GM21390 (cell line): ENCODE results near the gene MKS1.

Experiments used
- ATAC-seq: cut with Tn5 transposase; IDR thresholded peaks from one replicate; pipeline ENCODE4 v1.9.1; 2021; ENCODE audit not compliant: unreplicated experiment

The MKS1 gene

DNA sequence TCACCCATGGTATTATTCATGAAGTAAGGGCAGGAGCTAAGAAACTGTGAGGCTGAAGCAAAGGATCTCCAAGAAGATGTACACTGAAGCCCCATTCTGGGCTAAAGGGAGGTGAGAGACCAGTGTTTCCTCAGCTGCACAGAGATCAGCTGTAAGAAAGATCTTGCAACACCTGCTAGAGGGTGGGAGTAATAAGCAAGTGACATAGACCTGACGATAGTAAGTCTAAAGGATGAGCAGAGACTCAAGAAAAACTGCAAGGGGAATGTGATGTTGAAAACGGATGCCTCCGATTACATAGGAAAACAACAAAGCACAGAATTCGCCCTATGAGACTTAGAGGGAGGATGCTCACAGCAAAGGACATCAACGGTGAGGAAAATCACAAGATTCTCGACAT is 52.4 kb downstream of the MKS1 start, which contains the start of gene OR4D2:
OR4D2 (plus strand) TSS at position 301 of the 400 bp plus-strand sequence. CDS start 2,674 bp downstream, outside the sequence.
- no peak for ATAC-seq

DNA sequence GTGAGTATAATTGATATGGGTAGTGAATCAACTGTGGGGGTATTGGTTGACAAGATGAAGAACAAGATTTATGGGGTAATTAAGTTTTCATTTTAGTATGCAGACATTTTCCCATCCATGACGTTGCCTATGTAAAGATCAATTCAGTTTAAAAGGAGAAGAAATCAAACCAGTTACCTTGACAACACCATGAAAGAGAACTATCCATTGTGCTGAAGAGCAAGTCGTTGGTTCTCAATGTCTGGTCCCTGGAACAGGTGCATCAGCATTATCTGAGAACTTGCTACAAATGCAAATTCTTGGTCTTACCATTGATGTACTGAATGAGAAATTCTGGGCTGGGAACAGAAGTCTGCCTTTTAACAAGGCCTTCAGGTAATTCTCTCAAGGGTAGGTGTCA is 53.1 kb downstream of the MKS1 start:
- no peak for ATAC-seq

- no peak for ATAC-seq
Observed at GRCh38 chr17:58161566-58161965, 57.5 kb downstream of the MKS1 start.

- no peak for ATAC-seq
Observed at GRCh38 chr17:58158181-58158580, 60.9 kb downstream of the MKS1 start.

DNA sequence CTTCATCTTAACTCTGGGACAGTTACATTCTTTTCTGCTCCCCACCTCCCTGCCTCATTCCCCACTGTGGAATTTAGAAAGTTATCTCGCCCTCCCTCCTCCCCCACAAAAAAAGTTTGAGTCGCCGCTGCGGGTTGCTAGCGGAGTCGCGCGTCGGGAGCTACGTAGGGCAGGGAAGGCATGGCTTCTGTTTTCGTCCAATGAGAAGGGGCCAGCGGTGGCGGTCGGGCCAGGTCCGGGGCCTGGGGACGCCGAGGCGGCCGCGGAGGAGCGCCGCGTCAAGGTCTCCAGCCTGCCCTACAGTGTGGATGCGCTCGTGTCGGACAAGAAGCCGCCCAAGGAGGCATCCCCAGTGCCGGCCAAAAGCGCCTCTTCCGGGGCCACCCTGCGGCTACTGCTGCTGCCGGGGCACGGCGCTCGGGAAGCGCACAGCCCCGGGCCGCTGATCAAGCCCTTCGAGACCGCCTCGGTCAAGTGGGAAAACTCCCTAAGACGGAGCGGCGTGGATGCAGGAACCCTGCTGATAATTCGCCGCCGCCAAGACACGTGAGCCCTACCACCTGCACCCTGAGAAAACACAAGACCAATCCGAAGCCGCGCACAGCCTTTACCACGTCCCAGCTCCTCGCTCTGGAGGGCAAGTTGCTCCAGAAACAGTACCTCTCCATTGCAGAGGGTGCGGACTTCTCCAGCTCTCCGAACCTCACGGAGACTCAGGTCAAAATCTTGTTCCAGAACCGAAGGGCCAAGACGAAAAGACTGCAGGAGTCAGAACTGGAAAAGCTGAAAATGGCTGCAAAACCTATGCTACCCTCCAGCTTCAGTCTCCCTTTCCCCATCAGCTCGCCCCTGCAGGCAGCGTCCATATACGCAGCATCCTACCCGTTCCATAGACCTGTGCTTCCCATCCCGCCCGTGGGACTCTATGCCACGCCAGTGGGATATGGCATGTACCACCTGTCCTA is 61.9 kb downstream of the MKS1 start:
- no peak for ATAC-seq
